D721Med (cell line): ENCODE measurements around the gene DUSP19.

Source experiments
- DNase-seq: peaks from one replicate; pipeline ENCODE4 v3.0.0; 2011; ENCODE audit warnings: low spot score; ENCODE audit not compliant: insufficient read length
- FAIRE-seq: peaks from 2 replicates; lab custom pipeline; 2011; peaks lifted over from hg19 to GRCh38; lab: Jason Lieb, UNC
- TF ChIP-seq, protein P1 (sequence below): IDR thresholded peaks from 2 replicates; pipeline ENCODE4 v1.5.1; 2012; ENCODE audit warnings: mild to moderate bottlenecking, control low read depth; ENCODE audit not compliant: insufficient read depth; ENCODE audit errors: missing control alignments

The DUSP19 gene

DNA sequence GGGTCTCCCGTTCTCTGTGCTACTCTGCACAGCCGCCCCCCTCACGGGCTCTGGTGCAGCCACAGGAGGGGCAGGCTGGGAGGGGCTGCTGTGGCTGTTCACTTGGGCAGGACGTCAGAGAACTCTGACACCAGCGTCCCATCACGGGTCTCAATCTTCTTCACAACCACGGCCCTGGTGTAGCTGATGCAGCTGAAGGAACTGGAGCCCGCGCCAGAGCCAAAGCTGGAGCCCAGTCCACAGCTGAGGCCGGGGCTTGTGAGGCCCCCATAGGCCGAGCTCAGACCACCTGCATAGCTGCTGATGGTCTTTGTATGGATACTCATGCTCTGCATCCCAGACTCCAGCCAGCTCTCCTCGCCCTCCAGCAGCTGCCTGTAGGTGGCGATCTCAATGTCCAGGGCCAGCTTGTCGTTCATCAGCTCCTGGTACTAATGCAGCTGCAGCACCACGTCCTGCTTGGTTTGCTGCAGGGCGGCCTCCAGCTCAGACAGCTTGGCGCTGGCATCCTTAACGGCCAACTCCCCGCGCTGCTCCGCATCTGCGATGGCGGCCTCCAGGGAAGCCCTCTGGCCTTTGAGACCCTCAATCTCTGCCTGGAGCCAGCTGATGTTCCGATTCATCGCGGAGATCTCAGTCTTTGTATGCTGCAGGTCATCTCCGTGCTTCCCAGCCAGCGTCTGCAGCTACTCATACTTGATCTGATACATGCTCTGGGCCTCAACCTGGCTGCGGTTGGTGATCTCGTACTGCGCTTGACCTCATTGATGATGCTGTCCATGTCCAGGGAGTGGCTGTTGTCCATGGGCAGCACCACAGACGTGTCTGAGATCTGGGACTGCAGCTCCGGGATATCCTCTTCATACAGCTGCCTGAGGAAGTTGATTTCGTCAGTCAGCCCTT lies 7.4 kb upstream of the DUSP19 start:
- no peak for FAIRE-seq
- TF ChIP-seq, protein P1, sequence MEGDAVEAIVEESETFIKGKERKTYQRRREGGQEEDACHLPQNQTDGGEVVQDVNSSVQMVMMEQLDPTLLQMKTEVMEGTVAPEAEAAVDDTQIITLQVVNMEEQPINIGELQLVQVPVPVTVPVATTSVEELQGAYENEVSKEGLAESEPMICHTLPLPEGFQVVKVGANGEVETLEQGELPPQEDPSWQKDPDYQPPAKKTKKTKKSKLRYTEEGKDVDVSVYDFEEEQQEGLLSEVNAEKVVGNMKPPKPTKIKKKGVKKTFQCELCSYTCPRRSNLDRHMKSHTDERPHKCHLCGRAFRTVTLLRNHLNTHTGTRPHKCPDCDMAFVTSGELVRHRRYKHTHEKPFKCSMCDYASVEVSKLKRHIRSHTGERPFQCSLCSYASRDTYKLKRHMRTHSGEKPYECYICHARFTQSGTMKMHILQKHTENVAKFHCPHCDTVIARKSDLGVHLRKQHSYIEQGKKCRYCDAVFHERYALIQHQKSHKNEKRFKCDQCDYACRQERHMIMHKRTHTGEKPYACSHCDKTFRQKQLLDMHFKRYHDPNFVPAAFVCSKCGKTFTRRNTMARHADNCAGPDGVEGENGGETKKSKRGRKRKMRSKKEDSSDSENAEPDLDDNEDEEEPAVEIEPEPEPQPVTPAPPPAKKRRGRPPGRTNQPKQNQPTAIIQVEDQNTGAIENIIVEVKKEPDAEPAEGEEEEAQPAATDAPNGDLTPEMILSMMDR, result peak; percentile 12
- DNase-seq, result no peak

DNA sequence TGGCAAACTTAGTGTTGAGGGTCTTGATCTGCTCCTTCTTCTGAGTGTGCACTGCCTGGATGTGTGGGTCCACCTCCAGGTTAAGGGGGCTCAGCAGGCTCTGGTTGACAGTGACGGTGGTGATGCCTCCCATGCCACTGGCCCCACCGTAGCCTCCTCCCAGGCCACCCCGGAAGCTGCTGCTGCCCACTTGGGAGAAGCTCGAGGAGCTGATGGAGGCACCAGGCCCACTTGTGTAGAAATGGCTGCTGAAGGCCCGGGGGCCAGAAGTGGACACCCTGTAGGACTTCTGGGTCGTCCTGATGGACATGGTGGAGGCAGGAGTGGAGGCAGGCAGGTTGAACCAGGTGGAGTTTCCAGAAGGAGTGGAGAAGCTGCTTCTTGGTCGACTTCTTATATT lies 6.4 kb upstream of the DUSP19 start:
- FAIRE-seq, result no peak
- DNase-seq, result no peak
- TF ChIP-seq, protein P1, result no peak

DNA sequence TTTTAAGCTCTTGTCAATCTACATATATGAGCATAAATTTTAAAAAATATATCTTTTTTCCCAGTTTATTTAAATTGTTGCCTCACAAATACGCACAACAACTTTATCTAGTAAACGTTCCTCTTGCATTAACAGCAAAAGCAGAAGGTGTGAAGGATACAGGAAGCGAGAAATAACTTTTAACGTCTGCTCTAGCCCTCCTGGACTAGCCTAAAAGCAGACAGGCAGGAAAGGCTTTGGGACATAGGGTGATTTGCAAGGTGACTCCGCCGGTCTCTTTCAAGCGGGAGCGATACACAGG lies 434 bp upstream of the DUSP19 start:
- FAIRE-seq (no peak), DNase-seq (no peak)
- TF ChIP-seq, protein P1, result no peak

DNA sequence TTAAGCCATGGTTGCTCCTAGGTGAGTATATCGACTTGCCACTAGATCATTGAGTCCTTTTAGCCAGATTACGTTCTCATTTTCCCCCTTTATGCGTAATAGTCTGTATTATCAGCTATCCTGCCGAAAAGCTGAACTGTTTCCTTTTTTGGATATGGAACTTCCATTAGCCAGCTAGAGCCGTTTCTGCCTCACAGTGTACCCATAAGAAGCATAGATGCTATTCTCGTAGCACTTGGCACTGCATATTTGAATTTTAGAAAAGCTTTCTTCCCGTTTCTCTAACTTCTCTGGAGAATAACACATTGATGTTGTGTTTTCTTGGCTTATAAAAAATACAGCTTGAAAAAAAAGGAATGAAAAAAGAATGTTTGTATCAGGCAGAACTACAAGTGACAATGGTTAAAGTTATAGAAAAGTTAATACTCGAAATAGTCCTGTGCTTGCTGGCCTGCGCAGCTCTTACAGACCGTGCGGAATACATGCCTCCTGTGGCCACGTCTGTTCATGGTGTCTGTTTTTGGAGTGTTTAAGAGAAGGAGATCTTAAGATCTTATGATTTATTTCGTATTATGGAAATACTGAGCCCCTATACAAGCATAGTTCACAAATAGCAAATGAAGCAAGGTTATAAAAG lies 710 bp downstream of the DUSP19 start:
- TF ChIP-seq, protein P1, result no peak
- no peak for DNase-seq
- FAIRE-seq, result peak; percentile 25

DNA sequence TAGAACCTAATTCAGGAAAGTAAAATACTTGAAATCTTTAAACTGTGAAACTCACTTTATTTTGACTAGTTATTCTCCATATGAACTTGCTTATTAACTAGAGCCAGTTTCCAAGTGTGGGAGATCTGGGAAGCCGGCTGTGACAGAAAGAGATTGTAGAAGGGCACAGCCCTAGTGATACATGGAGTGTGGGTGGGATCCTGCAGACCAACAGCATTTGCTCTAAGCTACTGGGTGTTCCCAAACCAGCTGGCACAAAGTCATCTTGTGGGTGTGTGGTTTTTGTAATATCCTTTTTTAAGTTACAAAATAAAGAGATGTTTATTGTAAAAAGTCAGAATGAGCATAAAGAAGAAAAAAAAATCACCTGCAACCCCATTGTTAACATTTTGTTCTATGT lies 3.4 kb downstream of the DUSP19 start:
- no peak for FAIRE-seq
- DNase-seq, result no peak
- TF ChIP-seq, protein P1, result no peak

DNA sequence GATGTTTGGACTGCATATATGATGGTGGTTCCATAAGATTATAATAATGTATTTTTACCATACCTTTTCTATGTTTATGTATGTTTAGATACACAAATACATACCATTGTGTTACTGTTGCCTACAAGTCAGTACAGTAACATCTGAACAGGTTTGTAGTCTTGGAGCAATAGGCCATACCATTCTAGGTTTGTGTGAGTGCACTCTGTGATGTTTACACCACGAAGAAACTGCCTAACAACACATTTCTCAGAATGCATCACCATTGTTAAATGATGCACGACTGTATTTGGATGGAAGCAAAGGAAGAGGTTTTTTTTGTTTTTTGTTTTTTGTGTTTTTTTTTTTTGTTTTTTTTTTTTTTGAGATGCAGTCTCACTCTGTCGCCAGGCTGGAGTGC lies 9.5 kb downstream of the DUSP19 start:
- TF ChIP-seq, protein P1, result no peak
- DNase-seq, result no peak
- FAIRE-seq, result no peak
